Ecto neural progenitor cell (in vitro differentiated cells): ENCODE data around the gene MADCAM1.

ENCODE experiments used
- DNase-seq: peaks from one replicate; pipeline ENCODE4 v3.0.0-alpha.2; 2018; ENCODE audit warnings: low spot score

The MADCAM1 gene

GRCh38 chr19:532561-533363 lies 36.5 kb downstream of the MADCAM1 start:
- DNase-seq: peak; percentile 79

- no peak for DNase-seq
Observed at GRCh38 chr19:533364-534058, 37.2 kb downstream of the MADCAM1 start.

GRCh38 chr19:534088-534487 lies 37.8 kb downstream of the MADCAM1 start:
- DNase-seq: no peak

GRCh38 chr19:535017-535835 lies 38.9 kb downstream of the MADCAM1 start:
- no peak for DNase-seq

GRCh38 chr19:536031-536880 lies 40.0 kb downstream of the MADCAM1 start:
- DNase-seq: no peak

- DNase-seq: no peak
Observed at GRCh38 chr19:536881-537404, 40.7 kb downstream of the MADCAM1 start.

- DNase-seq: no peak
Observed at GRCh38 chr19:538641-539428, 42.5 kb downstream of the MADCAM1 start.

GRCh38 chr19:539429-540030 lies 43.2 kb downstream of the MADCAM1 start:
- no peak for DNase-seq

GRCh38 chr19:540867-541637 lies 44.8 kb downstream of the MADCAM1 start:
- no peak for DNase-seq

- DNase-seq: no peak
Observed at GRCh38 chr19:541699-542098, 45.4 kb downstream of the MADCAM1 start.

GRCh38 chr19:542173-542866 lies 46.0 kb downstream of the MADCAM1 start:
- DNase-seq: no peak

GRCh38 chr19:543910-544608 lies 47.8 kb downstream of the MADCAM1 start, which contains the start of gene GZMM:
TSS of gene GZMM (plus strand) at chr19:544053. CDS start at chr19:544072, 19 bp downstream.
- DNase-seq: no peak

GRCh38 chr19:547117-547516 lies 50.8 kb downstream of the MADCAM1 start:
- no peak for DNase-seq

- DNase-seq: no peak
Observed at GRCh38 chr19:547836-548720, 51.8 kb downstream of the MADCAM1 start.

GRCh38 chr19:548886-549830 lies 52.9 kb downstream of the MADCAM1 start:
- no peak for DNase-seq

GRCh38 chr19:554817-555216 lies 58.5 kb downstream of the MADCAM1 start:
- DNase-seq: no peak
